Esophagus squamous epithelium (tissue), 4 donors: ENCODE data around the gene LRRC38.

Source experiments
- CTCF ChIP-seq, 6 experiments: fragments of 450-650 bp in 4 of 6; fragments of 200-600 bp in 2 of 6; sonication (generic) in 2 of 6; IDR thresholded peaks; one replicate each; pipeline ENCODE4 v1.5.1; 2016 to 2019; ENCODE audit warnings: antibody characterized with exemption in 6 of 6, mild to moderate bottlenecking in 4 of 6, moderate library complexity in 4 of 6
- POLR2A ChIP-seq, 4 donors: fragments of 450-650 bp; IDR thresholded peaks; one replicate each; pipeline ENCODE4 v1.6.1; 2017; ENCODE audit warnings: antibody characterized with exemption in 4 of 4, mild to moderate bottlenecking in 4 of 4, moderate library complexity in 3 of 4

GRCh38 chr1:13541435-13542215 lies 27.8 kb upstream of the LRRC38 start:
- TF ChIP-seq POLR2A (IDR thresholded peaks at IDR 0.05) (no peak), CTCF (IDR thresholded peaks at IDR 0.05) (no peak)
